OCI-LY3 (cell line): Measurements from ENCODE around the gene GTF2E1.
"Not testable (repeated sequence)": the region's sequence is repeated elsewhere in the genome, so short reads cannot be mapped to it uniquely, and the experiment has no call there.

Experiments used
- H2AFZ ChIP-seq: fragments of 200-600, 300-600 bp; shearing (Covaris generic); 2 replicates; pipeline ENCODE4 v1.6.0; 2014; ENCODE audit warnings: antibody characterized with exemption, low read depth, low read length
- H3K27ac ChIP-seq: fragments of 200-600, 300-600 bp; sonication (generic); 2 replicates; pipeline ENCODE4 v1.5.1; 2014; ENCODE audit warnings: mild to moderate bottlenecking, low read length, moderate library complexity, mixed read lengths
- H3K27me3 ChIP-seq: fragments of 200-600, 300-600 bp; sonication (generic); 2 replicates; pipeline ENCODE4 v1.6.1; 2014; ENCODE audit warnings: low read depth, low read length, mixed read lengths
- H3K36me3 ChIP-seq: fragments of 200-600, 300-600 bp; sonication (generic); replicated peaks from 2 replicates; pipeline ENCODE3; 2014; ENCODE audit warnings: low read depth, low read length, mixed read lengths
- H3K4me1 ChIP-seq: fragments of 300-600, 200-600 bp; sonication (generic); 2 replicates; pipeline ENCODE4 v1.6.1; 2014; ENCODE audit warnings: low read length, mixed read lengths
- H3K4me2 ChIP-seq: fragments of 200-600, 300-600 bp; sonication (generic); 2 replicates; pipeline ENCODE4 v1.6.1; 2014; ENCODE audit warnings: low read length, mixed read lengths
- H3K4me3 ChIP-seq: fragments of 300-600, 200-600 bp; sonication (generic); 2 replicates; pipeline ENCODE4 v1.5.1; 2014; ENCODE audit warnings: antibody characterized with exemption, mild to moderate bottlenecking, low read length, moderate library complexity
- H3K79me2 ChIP-seq: fragments of 300-600, 200-600 bp; shearing (Covaris generic); 2 replicates; pipeline ENCODE4 v1.6.1; 2014; ENCODE audit warnings: mild to moderate bottlenecking, low read length, mixed read lengths
- H3K9ac ChIP-seq: fragments of 300-600, 200-600 bp; shearing (Covaris generic); 2 replicates; pipeline ENCODE4 v1.6.0; 2014; ENCODE audit warnings: mild to moderate bottlenecking, low read length, moderate library complexity
- H3K9me3 ChIP-seq: fragments of 200-600, 300-600 bp; shearing (Covaris generic); 2 replicates; pipeline ENCODE4 v1.6.1; 2014; ENCODE audit warnings: low read length, mixed read lengths; ENCODE audit not compliant: insufficient read depth
- H4K20me1 ChIP-seq: fragments of 200-600, 300-600 bp; sonication (generic); 2 replicates; pipeline ENCODE4 v1.6.1; 2016; ENCODE audit warnings: low read length, mixed read lengths; ENCODE audit not compliant: insufficient read depth
- EZH2phosphoT487 ChIP-seq: fragments of 200-600 bp; shearing (Covaris generic); IDR thresholded peaks from 2 replicates; pipeline ENCODE4 v1.6.1; 2018; ENCODE audit warnings: antibody characterized with exemption, mixed run types, low read depth
- TF ChIP-seq, protein P1 (sequence below): fragments of 200-600, 300-600 bp; sonication (generic); IDR thresholded peaks from 2 replicates; pipeline ENCODE4 v1.5.1; 2014; ENCODE audit warnings: antibody characterized with exemption, low read length, low read depth

The GTF2E1 gene

DNA sequence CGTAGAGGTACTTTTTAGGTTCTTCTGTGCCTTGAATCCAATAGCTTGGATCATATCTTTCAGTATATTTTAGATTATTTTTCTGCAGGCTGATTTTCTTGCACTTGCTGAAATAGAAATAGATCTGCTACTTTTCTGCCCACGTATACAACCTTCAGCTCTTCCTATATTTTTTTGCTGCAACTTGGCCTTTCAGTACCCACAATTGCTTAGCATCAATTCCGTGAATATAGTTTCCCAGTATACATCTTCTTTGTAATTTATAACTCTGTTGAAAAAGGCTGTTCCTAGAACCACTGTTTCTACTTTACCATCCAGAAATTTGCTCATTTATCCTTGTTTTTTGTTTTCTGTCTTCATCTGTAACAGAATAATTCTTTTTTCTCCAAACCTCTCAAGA is 36.2 kb downstream of the GTF2E1 start:
- Histone ChIP-seq H4K20me1 (no peaks in the 10 kb centered on the region), H3K4me2 (no peak overlapping the region), H3K9ac (no peak overlapping the region), H2AFZ (no peak overlapping the region), H3K4me1 (peaks cover 45% of the 10 kb centered on the region), H3K4me3 (no peak overlapping the region), H3K27ac (no peak overlapping the region), H3K36me3 (peaks cover 17% of the 10 kb centered on the region), H3K79me2 (no peaks in the 10 kb centered on the region; the same call in 1 of the 2 replicates), H3K9me3 (no peaks in the 10 kb centered on the region), H3K27me3 (no peaks in the 10 kb centered on the region)
- TF ChIP-seq EZH2phosphoT487, result no peak
- TF ChIP-seq, protein P1, sequence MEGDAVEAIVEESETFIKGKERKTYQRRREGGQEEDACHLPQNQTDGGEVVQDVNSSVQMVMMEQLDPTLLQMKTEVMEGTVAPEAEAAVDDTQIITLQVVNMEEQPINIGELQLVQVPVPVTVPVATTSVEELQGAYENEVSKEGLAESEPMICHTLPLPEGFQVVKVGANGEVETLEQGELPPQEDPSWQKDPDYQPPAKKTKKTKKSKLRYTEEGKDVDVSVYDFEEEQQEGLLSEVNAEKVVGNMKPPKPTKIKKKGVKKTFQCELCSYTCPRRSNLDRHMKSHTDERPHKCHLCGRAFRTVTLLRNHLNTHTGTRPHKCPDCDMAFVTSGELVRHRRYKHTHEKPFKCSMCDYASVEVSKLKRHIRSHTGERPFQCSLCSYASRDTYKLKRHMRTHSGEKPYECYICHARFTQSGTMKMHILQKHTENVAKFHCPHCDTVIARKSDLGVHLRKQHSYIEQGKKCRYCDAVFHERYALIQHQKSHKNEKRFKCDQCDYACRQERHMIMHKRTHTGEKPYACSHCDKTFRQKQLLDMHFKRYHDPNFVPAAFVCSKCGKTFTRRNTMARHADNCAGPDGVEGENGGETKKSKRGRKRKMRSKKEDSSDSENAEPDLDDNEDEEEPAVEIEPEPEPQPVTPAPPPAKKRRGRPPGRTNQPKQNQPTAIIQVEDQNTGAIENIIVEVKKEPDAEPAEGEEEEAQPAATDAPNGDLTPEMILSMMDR, result no peak

DNA sequence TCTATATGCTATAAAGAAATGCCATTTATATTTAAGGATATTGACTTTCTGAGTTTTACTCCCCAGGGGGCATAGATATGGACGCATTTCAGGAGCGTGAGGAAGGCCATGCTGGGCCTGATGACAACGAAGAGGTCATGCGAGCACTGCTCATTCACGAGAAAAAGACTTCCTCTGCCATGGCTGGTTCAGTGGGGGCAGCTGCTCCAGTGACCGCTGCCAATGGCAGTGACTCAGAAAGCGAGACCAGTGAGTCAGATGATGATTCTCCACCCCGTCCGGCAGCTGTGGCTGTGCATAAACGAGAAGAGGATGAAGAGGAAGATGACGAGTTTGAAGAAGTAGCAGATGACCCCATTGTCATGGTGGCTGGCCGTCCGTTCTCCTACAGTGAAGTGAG is 38.4 kb downstream of the GTF2E1 start:
- H4K20me1 ChIP-seq, result no peaks in the 10 kb centered on the region
- peaks cover 17% of the 10 kb centered on the region for H3K36me3 ChIP-seq
- H2AFZ ChIP-seq, result no peak overlapping the region
- no peaks in the 10 kb centered on the region for H3K27me3 ChIP-seq
- H3K4me3 ChIP-seq, result peak overlapping the region; percentile 15; the same call in 1 of the 2 replicates
- peaks cover 48% of the 10 kb centered on the region for H3K4me1 ChIP-seq
- peak overlapping the region; percentile 61 for H3K4me2 ChIP-seq
- H3K9ac ChIP-seq, result peak overlapping the region; percentile 31
- H3K79me2 ChIP-seq, result no peaks in the 10 kb centered on the region; the same call in 1 of the 2 replicates
- H3K9me3 ChIP-seq, result no peaks in the 10 kb centered on the region
- peak overlapping the region; percentile 69 for H3K27ac ChIP-seq
- TF ChIP-seq, protein P1, result no peak
- no peak for TF ChIP-seq EZH2phosphoT487

DNA sequence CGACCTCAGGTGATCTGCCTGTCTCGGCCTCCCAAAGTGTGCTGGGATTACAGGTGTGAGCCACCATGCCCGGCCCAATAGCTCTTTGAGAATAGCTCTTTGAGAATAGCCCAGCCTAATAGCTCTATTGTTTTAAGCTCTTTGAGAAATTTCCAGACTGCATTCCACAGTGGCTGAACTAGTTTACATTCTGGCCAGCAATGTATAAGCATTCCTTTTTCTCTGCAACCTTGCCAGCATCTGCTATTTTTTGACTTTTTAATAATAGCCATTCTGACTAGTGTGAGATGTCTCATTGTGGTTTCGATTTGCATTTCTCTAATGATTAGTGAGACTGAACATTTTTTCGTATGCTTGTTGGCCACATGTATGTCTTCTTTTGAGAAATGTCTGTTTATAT is 43.3 kb downstream of the GTF2E1 start:
- Histone ChIP-seq H3K4me3 (peak overlapping the region; percentile 41; the same call in 1 of the 2 replicates), H3K4me2 (peak overlapping the region; percentile 50)
- H3K27me3 ChIP-seq, result not testable (repeated sequence)

DNA sequence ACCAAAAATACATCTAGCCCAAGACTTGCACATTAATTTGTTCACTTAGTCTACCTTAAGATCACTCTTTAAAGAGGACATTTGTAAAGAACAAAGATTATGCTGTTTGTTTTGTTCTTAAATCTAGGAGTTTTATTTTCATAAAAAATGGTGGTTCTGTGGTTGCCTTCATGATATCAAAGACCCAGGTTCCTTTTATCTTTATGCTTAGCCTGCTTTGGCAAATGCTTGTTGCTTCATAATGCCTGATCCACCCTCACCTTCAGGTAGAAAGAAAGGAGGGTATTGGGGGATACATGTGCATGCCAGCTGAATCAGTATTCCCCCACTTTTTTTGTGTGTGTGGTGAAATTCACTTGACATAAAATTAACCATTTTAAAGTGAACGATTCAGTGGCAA is 48.5 kb downstream of the GTF2E1 start:
- Histone ChIP-seq H3K4me2 (no peak overlapping the region), H3K9me3 (no peaks in the 10 kb centered on the region), H3K36me3 (no peaks in the 10 kb centered on the region), H3K4me3 (no peak overlapping the region), H3K27ac (no peak overlapping the region), H4K20me1 (no peaks in the 10 kb centered on the region), H3K4me1 (peaks cover 30% of the 10 kb centered on the region), H3K79me2 (no peaks in the 10 kb centered on the region), H2AFZ (no peak overlapping the region), H3K9ac (no peak overlapping the region), H3K27me3 (no peaks in the 10 kb centered on the region)
- TF ChIP-seq EZH2phosphoT487, result no peak
- TF ChIP-seq, protein P1, result no peak

More for the DNA sequence above, 43.3 kb downstream of the GTF2E1 start:
- not testable (repeated sequence) for H3K9me3 ChIP-seq, H4K20me1 ChIP-seq, H3K79me2 ChIP-seq, H2AFZ ChIP-seq, H3K36me3 ChIP-seq, H3K9ac ChIP-seq
- Histone ChIP-seq H3K27ac (peak overlapping the region; percentile 50), H3K4me1 (peaks cover 53% of the 10 kb centered on the region)

DNA sequence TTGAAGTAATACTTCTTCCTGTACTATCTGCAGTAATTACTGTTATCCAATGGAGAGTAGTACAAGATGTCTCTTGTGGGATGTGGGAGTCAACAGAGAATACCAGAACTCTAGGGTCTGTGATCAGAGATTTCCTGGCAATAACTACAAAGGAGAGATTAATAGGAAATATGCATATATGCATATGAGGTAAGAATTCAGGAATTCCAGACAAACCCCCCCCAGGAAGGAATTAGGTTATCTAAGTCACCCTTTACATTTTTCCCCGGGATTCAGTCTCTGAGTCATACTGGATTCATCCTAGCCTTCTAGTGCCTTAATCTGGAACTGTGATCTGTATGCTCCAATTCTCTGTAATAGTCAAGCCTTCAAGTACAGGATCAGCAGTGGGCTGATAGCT is 49.4 kb downstream of the GTF2E1 start:
- Histone ChIP-seq H3K27ac (no peak overlapping the region), H4K20me1 (no peaks in the 10 kb centered on the region), H3K9me3 (no peaks in the 10 kb centered on the region), H3K27me3 (no peaks in the 10 kb centered on the region), H3K36me3 (no peaks in the 10 kb centered on the region), H3K79me2 (no peaks in the 10 kb centered on the region), H3K4me3 (no peak overlapping the region), H3K9ac (no peak overlapping the region), H3K4me2 (no peak overlapping the region), H3K4me1 (peaks cover 22% of the 10 kb centered on the region), H2AFZ (no peak overlapping the region)
- TF ChIP-seq, protein P1, result no peak
- no peak for TF ChIP-seq EZH2phosphoT487
